IMR-90 (cell line): ENCODE results near the gene CDS2. TPM values are rescaled to one million over a fixed set of nuclear protein-coding genes. Genes with fewer than 3 reads are reported as not detected.

Experiments used
- ATAC-seq: fragments of 200-7000 bp; cut with Tn5 transposase; 2 replicates; pipeline ENCODE4 v1.9.1; 2020; ENCODE audit warnings: low read depth, mild to moderate bottlenecking, moderate library complexity
- BruUV-seq: library from RNA; stranded (reverse); fragments of 400-500 nt; replicated peaks from 2 replicates; lab custom pipeline; 2021; lab: Mats Ljungman, UMichigan
- CTCF ChIA-PET: fragments of 300-600 bp; formaldehyde crosslinking; extraction: SDS; loops from one replicate; lab custom pipeline; 2021; ENCODE audit warnings: antibody characterized with exemption; lab: Yijun Ruan, JAX
- POLR2A ChIA-PET: fragments of 300-600 bp; sonication (Branson Sonifier 250); formaldehyde crosslinking; loops from one replicate; lab custom pipeline; 2022; ENCODE audit warnings: antibody characterized with exemption; ENCODE audit not compliant: unreplicated experiment; lab: Charles Lee
- DNase-seq: peaks from one replicate; pipeline ENCODE4 v3.0.0; 2013
- H2AFZ ChIP-seq: replicated peaks from 2 replicates; pipeline ENCODE3; 2013; ENCODE audit warnings: low read length, mild to moderate bottlenecking; ENCODE audit not compliant: poor library complexity
- H2AK5ac ChIP-seq: 2 replicates; pipeline ENCODE4 v1.6.1; 2013; ENCODE audit warnings: low read depth, low read length, inconsistent platforms
- H2AK9ac ChIP-seq: replicated peaks from 2 replicates; pipeline ENCODE3; 2013; ENCODE audit warnings: mild to moderate bottlenecking, low read depth, low read length, moderate library complexity; ENCODE audit not compliant: poor library complexity
- H2BK120ac ChIP-seq: 2 replicates; pipeline ENCODE4 v1.6.1; 2013; ENCODE audit warnings: low read depth, low read length, inconsistent platforms
- H2BK15ac ChIP-seq: 3 replicates; pipeline ENCODE4 v1.6.1; 2013; ENCODE audit warnings: low read depth, low read length, inconsistent platforms
- H2BK20ac ChIP-seq: 2 replicates; pipeline ENCODE4 v1.6.1; 2013; ENCODE audit warnings: low read depth, mild to moderate bottlenecking, inconsistent platforms, low read length, moderate library complexity
- H2BK5ac ChIP-seq: 2 replicates; pipeline ENCODE4 v1.6.1; 2013; ENCODE audit warnings: mild to moderate bottlenecking, low read depth, low read length, inconsistent platforms; ENCODE audit not compliant: poor library complexity, severe bottlenecking
- H3K14ac ChIP-seq: replicated peaks from 2 replicates; pipeline ENCODE4 v1.6.1; 2013; ENCODE audit warnings: low read depth, low read length, inconsistent platforms
- H3K18ac ChIP-seq: 2 replicates; pipeline ENCODE4 v1.6.1; 2013; ENCODE audit warnings: low read depth, low read length, control low read depth
- H3K23ac ChIP-seq: 2 replicates; pipeline ENCODE4 v1.6.1; 2013; ENCODE audit warnings: low read depth, low read length, inconsistent platforms
- H3K27ac ChIP-seq: 2 replicates; pipeline ENCODE4 v1.5.1; 2013; ENCODE audit warnings: mild to moderate bottlenecking, control low read depth, low read length; ENCODE audit not compliant: insufficient read depth
- H3K27me3 ChIP-seq: 2 replicates; pipeline ENCODE4 v1.6.1; 2013; ENCODE audit warnings: low read length; ENCODE audit not compliant: control insufficient read depth, insufficient read depth
- H3K36me3 ChIP-seq: 2 replicates; pipeline ENCODE4 v1.6.1; 2013; ENCODE audit warnings: low read length, mixed read lengths; ENCODE audit not compliant: control insufficient read depth, insufficient read depth
- H3K4ac ChIP-seq: 2 replicates; pipeline ENCODE4 v1.6.1; 2013; ENCODE audit warnings: low read depth, low read length, inconsistent platforms
- H3K4me1 ChIP-seq: 2 replicates; pipeline ENCODE4 v1.6.1; 2013; ENCODE audit warnings: low read length, mixed read lengths; ENCODE audit not compliant: control insufficient read depth, insufficient read depth
- H3K4me2 ChIP-seq: 2 replicates; pipeline ENCODE4 v1.6.1; 2013; ENCODE audit warnings: low read depth, mild to moderate bottlenecking, control low read depth, low read length, moderate library complexity
- H3K4me3 ChIP-seq: 2 replicates; pipeline ENCODE4 v1.5.1; 2013; ENCODE audit warnings: low read depth, mild to moderate bottlenecking, control low read depth, low read length, moderate library complexity; ENCODE audit not compliant: insufficient read depth
- H3K56ac ChIP-seq: 2 replicates; pipeline ENCODE4 v1.6.1; 2013; ENCODE audit warnings: low read length, inconsistent platforms; ENCODE audit not compliant: insufficient read depth; ENCODE audit errors: extremely low read depth
- H3K79me1 ChIP-seq, 2 experiments: 2 replicates each; pipeline ENCODE4 v1.6.1; 2013; ENCODE audit warnings: low read length in 2 of 2, inconsistent platforms in 1 of 2, low read depth in 1 of 2
- H3K9ac ChIP-seq: 2 replicates; pipeline ENCODE4 v1.6.1; 2013; ENCODE audit warnings: low read depth, low read length, control low read depth
- H3K9me1 ChIP-seq: 2 replicates; pipeline ENCODE4 v1.6.1; 2013; ENCODE audit warnings: low read length, inconsistent platforms; ENCODE audit not compliant: insufficient read depth
- H3K9me3 ChIP-seq: 2 replicates; pipeline ENCODE4 v1.6.1; 2013; ENCODE audit warnings: low read length; ENCODE audit not compliant: control insufficient read depth, insufficient read depth
- H4K20me1 ChIP-seq: 2 replicates; pipeline ENCODE4 v1.6.1; 2013; ENCODE audit warnings: low read length, inconsistent platforms; ENCODE audit not compliant: insufficient read depth
- H4K5ac ChIP-seq: 2 replicates; pipeline ENCODE4 v1.6.1; 2013; ENCODE audit warnings: mild to moderate bottlenecking, low read depth, low read length, control low read depth
- H4K8ac ChIP-seq, 2 experiments: 2 replicates each; pipeline ENCODE4 v1.6.1; 2013; ENCODE audit warnings: low read depth in 2 of 2, low read length in 2 of 2, control low read depth in 1 of 2, inconsistent platforms in 1 of 2
- H4K91ac ChIP-seq: 2 replicates; pipeline ENCODE4 v1.6.1; 2013; ENCODE audit warnings: low read depth, low read length, inconsistent platforms; ENCODE audit not compliant: insufficient read depth
- CEBPB ChIP-seq: IDR thresholded peaks from 2 replicates; pipeline ENCODE4 v1.6.1; 2012; ENCODE audit warnings: low read depth, low read length, improper control_type of control experiment
- NFE2L2 ChIP-seq: fragments of 150-350 bp; IDR thresholded peaks from 2 replicates; pipeline ENCODE4 v1.6.1; 2016; ENCODE audit warnings: low read depth, mild to moderate bottlenecking, low read length
- RAD21 ChIP-seq: IDR thresholded peaks from 2 replicates; pipeline ENCODE4 v1.6.1; 2012; ENCODE audit warnings: low read length, improper control_type of control experiment
- RCOR1 ChIP-seq: IDR thresholded peaks from 2 replicates; pipeline ENCODE4 v1.6.1; 2012; ENCODE audit warnings: mild to moderate bottlenecking, low read length, improper control_type of control experiment; ENCODE audit not compliant: insufficient replicate concordance
- WGBS, 2 experiments: methylation state at CpG; one replicate each; pipeline versions ENCODE4 v1.1.5 to v1.1.7; 2013; ENCODE audit warnings: missing lambda C conversion rate in 2 of 2; ENCODE audit not compliant: insufficient read length in 1 of 2; ENCODE audit errors: extremely low coverage in 2 of 2; 5-methylcytosine and 5-hydroxymethylcytosine counted together
- dilution Hi-C: fragments of 300-500 bp; cut with HindIII; formaldehyde crosslinking; loops from one replicate; pipeline ENCODE4 v1.14.3; 2018; ENCODE audit warnings: low sequenced_read_pairs; ENCODE audit not compliant: unreplicated experiment
- in situ Hi-C: fragments of 300-500 bp; cut with MboI; formaldehyde crosslinking; loops from 3 replicates; pipeline ENCODE4 v1.14.3; 2019; ENCODE audit warnings: low sequenced_read_pairs, inconsistent platforms, mixed read lengths
- intact Hi-C: fragments of 100-400 bp; cut with micrococcal nuclease; formaldehyde crosslinking; loops from 2 replicates; pipeline ENCODE4 v1.10.0; 2022
- polyA plus RNA-seq, 3 experiments: library from polyadenylated mRNA; depleted of rRNA; stranded (reverse); fragments of >200 nt; gene quantifications; 2 replicates each; pipeline ENCODE4 v1.2.3, GENCODE V29; 2012; ENCODE audit warnings: low replicate concordance in 1 of 3
- total RNA-seq: library from RNA; depleted of rRNA; stranded (reverse); fragments of >200 nt; gene quantifications from 2 replicates; pipeline ENCODE4 v1.2.3, GENCODE V29; 2012
- TF ChIP-seq, protein P1 (sequence below): fragments of 150-350 bp; IDR thresholded peaks from 2 replicates; pipeline ENCODE4 v1.6.1; 2016; ENCODE audit warnings: low read depth, mild to moderate bottlenecking, low read length, moderate library complexity, borderline replicate concordance
- TF ChIP-seq, protein P2 (sequence below): fragments of 150-350 bp; IDR thresholded peaks from 2 replicates; pipeline ENCODE4 v1.6.1; 2017; ENCODE audit warnings: mild to moderate bottlenecking, antibody characterized with exemption, low read length, low read depth

The CDS2 gene
- total and polyA plus RNA-seq, 2 of the 4 experiments (the other 2 are of a cell fraction), result 17.0 to 47.1 TPM

DNA sequence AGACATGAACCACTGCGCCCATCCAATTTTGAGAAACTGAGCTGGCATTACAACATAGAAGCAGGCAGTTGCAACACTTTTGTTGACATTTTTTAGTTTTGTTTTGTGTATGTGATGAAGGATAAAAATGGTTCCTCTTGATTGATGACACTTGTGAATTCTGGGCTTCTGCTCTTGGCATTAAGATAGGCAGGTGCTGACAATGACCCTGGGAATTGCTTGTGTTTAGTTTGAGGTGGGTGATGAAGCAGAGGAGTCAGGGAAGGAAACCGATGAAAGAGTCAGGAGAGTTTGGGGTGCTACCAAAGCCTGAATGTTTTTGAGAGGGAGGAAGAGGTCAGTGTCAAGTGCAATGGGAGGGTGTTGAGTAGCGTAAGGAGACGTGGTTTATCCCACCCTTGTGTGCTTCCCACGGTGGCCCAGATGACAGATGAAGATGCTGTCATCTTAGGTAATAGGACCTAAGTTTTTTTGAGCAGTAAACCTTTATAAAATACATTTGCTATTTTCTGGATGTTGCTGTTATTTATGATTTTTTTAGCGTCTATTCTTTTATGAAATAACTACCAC, 19.4 kb downstream of the CDS2 start:
- BruUV-seq, result no TSS peak
- Histone ChIP-seq H3K9ac (no peak overlapping the region), H2BK20ac (no peak overlapping the region), H3K4me3 (no peak overlapping the region), H2AK5ac (peak overlapping the region; percentile 75; the same call in 1 of the 2 replicates), H4K91ac (no peak overlapping the region; the same call in 1 of the 2 replicates), H3K27me3 (no peaks in the 10 kb centered on the region), H3K18ac (no peak overlapping the region), H4K20me1 (peaks cover 37% of the 10 kb centered on the region), H3K14ac (0 out of 2 replicates have a peak overlapping the region, but pooled peaks have one; percentile 37), H3K23ac (peak overlapping the region; percentile 8; the same call in 1 of the 2 replicates), H3K4me2 (no peak overlapping the region), H2BK15ac (no peak overlapping the region), H3K27ac (no peak overlapping the region), H3K79me1 (peaks cover 35 to 91% of the 10 kb centered on the region in 2 experiments), H3K9me3 (no peaks in the 10 kb centered on the region), H2AFZ (no peak overlapping the region), H4K8ac (no peak overlapping the region), H3K4ac (peak overlapping the region; percentile 20; the same call in 1 of the 2 replicates), H2BK5ac (no peak overlapping the region), H3K36me3 (no peaks in the 10 kb centered on the region; the same call in 1 of the 2 replicates), H2BK120ac (no peak overlapping the region), H3K9me1 (peaks cover 41% of the 10 kb centered on the region), H2AK9ac (no peak overlapping the region), H3K56ac (no peak overlapping the region), H3K4me1 (peaks cover 10% of the 10 kb centered on the region), H4K5ac (no peak overlapping the region)
- intact Hi-C loops, result no loop called here
- TF ChIP-seq, protein P1, sequence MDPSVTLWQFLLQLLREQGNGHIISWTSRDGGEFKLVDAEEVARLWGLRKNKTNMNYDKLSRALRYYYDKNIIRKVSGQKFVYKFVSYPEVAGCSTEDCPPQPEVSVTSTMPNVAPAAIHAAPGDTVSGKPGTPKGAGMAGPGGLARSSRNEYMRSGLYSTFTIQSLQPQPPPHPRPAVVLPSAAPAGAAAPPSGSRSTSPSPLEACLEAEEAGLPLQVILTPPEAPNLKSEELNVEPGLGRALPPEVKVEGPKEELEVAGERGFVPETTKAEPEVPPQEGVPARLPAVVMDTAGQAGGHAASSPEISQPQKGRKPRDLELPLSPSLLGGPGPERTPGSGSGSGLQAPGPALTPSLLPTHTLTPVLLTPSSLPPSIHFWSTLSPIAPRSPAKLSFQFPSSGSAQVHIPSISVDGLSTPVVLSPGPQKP, result no peak
- TF ChIP-seq, protein P2, sequence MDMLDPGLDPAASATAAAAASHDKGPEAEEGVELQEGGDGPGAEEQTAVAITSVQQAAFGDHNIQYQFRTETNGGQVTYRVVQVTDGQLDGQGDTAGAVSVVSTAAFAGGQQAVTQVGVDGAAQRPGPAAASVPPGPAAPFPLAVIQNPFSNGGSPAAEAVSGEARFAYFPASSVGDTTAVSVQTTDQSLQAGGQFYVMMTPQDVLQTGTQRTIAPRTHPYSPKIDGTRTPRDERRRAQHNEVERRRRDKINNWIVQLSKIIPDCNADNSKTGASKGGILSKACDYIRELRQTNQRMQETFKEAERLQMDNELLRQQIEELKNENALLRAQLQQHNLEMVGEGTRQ, result no peak
- TF ChIP-seq NFE2L2, result no peak
- TF ChIP-seq RAD21, result no peak
- TF ChIP-seq CEBPB, result peak; percentile 25; the same call in 1 of the 2 replicates
- TF ChIP-seq RCOR1, result no peak
- dilution Hi-C loops, result no loop called here
- CTCF ChIA-PET, result no interaction called here
- no peak for ATAC-seq
- POLR2A ChIA-PET, result no interaction called here
- no peak for DNase-seq
- in situ Hi-C loops, result no loop called here
- no CpG with 5 or more reads among the region's 6 CpGs for WGBS, 2 experiments
